Stimulated activated CD8-positive, alpha-beta memory T cell treated with anti-CD3 and anti-CD28 coated beads, Interleukin-7, amount 100 ng/mL, for 1 hour (primary cell): ENCODE measurements around the gene DTNB.
A peak's percentile ranks its signal among the peaks of the same experiment; 100 is the strongest.

Experiments used
- DNase-seq, 2 donors: peaks; one replicate each; pipeline ENCODE4 v3.0.0-alpha.2; 2020; ENCODE audit warnings: low read depth in 2 of 2

Gene DTNB

DNA sequence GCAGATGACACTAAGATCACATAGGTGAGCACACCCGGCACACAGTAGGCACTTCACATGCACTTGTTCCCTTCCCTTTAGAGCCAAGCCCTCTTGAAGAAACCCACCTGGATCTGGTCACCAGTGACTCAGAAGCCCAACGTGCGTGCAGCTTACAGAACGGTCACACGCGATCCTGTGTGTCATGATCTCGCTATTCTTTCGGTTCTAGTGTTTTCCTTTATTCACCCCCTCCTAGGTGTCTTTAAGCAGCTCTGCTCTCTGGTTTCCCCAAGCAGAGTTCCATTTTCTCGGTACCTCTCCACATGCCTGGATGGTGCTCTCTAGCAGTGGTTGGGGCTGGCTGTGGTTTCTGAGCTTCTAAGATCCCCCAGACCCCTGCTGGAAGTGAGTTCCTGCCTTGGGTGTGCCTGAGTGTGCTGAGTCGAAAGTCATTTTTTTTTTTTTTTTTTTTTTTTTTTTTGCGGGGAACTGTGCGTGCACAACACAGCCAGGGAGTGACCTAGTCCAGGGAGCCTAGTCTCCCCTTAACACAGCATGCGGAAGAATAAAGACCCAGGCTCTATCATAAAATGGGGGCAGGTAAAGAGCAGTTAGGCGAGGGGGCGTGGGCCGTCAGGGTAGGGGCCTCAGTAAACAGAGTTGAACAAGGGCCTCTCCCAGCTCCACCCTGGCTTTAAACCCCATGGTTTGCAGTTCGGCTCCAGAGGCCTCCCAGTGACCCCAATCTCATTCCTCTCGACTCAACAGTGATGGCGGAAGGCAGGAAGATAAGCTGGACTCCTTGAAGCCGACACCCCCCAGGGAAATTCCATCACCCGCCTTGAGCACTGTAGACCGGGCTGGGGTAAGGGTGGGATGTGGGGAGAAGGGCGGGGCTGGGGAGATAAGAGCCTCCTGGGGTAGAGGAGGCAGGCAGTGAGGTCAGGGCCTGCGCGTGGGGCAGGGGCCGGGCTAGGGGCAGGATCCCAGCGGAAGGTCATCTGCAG is 301.8 kb downstream of the DTNB start:
- no peak for DNase-seq

GRCh38 chr2:25369876-25370275 is 303.5 kb downstream of the DTNB start:
- no peak for DNase-seq

DNA sequence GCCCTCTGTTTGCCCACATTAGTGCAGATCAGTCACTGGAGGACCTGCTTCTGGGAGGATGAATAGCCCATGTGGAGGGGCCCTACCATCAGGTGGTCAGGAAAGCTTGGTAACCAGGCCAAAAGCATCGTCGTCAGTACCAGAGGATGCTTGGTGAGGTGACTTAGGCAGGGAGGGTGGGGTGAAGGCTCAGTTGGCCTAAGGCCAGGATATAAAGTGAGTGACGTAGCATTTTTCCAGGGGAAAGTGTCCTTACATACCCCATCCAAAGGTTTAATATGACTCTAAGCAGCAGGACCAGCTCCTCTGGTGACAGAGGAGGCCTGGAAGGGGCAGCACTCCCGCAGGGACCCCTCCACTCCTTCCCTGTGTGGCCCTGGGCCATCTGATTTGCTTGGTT is 303.9 kb downstream of the DTNB start:
- no peak for DNase-seq

- DNase-seq: no peak
Measured at GRCh38 chr2:25368660-25369059, 304.7 kb downstream of the DTNB start.

- DNase-seq: no peak
Measured at GRCh38 chr2:25367296-25367695, 306.1 kb downstream of the DTNB start.

GRCh38 chr2:25366629-25367028 is 306.7 kb downstream of the DTNB start:
- DNase-seq: no peak

DNA sequence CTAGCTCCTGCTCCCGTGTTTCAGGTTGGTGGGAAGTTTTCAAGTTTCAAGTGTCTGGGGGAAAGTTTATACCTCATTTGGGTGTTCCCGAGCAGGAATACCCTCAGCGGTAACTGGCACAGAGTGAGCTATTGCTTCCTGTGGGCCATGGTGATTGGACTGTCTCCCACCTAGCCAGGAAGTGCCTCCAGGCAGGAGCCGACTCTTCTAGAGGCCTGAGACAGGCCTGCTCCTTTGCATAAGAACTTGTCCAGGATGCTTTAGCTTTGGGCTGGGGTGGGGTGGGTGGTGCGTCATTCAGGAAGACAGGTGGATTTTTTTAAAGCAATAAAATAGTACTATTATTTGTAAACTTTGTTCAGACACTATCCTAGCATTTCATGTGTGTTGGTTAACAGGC is 308.1 kb downstream of the DTNB start:
- DNase-seq: no peak

DNA sequence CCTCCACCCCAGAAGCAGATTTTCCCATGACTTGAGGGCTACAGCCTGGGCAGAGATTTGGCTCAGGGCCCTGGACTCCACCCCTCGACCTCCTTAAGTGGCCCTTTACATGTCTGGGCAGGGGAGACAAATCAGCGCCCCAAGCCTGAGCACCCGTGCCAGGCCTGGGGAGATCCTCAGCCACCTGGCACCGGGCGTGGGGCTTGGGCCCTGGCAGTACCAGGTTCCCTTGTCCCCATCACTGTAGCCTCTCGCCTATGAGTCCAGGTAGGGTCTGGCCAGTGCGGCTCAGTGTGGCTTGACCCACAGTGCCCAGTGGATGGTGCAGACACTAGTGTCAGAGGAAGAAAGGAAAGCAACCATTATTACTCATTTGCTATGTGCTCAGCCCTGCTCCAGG is 309.6 kb downstream of the DTNB start:
- DNase-seq: no peak

GRCh38 chr2:25362434-25363145 is 310.8 kb downstream of the DTNB start:
- DNase-seq: peak in 1 of 2 donors; percentile 35

- DNase-seq: peak; percentile 91 to 93
Measured at GRCh38 chr2:25362049-25362433, 311.3 kb downstream of the DTNB start.

- no peak for DNase-seq
Measured at GRCh38 chr2:25361261-25362048, 311.9 kb downstream of the DTNB start.

DNA sequence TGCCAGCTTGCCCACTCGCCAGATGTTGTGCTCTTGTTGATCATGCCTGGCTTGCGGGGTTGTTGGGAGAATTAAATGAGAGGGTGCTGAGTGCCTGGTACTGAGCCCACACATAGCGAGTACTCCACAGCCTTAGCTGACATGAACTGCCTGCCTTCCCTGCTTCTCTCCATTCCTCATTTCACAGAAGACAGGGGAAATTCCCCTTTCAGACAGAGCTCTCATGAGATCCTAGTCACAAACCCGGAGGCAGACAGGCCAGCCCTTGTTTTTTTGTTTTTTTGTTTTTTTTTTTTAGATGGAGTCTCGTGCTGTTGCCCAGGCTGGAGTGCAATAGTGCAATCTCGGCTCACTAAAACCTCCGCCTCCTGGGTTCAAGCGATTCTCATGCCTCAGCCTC is 314.5 kb downstream of the DTNB start:
- no peak for DNase-seq

DNA sequence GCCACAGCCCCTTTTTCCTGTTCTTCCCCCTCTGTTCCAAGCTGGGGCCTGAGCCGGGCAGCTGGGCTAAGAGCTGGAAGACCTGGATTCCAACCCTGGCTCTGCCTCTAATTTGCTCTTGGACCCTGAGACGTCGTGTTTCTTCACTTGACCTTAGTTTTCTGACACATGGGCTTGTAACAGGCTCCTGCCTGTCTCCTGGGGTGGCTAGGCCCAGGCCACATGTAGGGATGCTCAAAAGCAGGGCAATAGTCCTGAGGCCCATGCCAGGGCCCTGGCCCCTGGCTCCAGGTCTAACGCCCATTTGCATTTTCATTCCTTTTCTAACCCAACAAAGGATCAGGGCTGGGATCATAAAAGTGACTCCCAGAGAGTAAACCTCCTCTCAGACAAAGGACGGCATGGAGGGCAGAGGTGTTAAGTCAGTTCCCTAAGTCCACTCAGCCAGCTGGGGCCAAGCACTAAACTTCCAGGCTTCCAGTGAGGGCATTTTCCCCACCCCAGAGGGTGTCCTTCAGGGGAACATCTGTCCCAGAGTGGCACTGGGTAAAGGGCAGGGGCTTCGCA is 315.0 kb downstream of the DTNB start:
- DNase-seq: no peak

DNA sequence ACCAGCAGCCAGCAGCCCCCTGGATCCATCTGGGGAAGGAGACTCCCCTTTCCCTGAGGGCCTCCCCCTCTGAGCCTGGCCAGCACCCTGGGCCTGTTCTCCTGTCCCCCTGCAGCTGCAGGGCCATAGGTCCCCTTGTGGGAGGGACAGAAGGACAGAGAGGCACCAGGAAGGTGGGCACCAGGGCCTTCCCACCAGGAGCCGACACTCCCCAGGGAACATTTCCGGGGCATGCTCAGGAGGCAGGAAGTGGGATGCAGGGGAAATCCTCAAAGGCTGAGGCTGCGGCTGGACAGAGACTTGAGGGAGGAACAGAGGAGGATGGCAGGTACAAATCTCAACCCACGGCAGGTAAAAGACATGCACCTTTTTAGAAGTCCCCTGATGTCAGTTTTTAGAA is 317.3 kb downstream of the DTNB start:
- no peak for DNase-seq

DNA sequence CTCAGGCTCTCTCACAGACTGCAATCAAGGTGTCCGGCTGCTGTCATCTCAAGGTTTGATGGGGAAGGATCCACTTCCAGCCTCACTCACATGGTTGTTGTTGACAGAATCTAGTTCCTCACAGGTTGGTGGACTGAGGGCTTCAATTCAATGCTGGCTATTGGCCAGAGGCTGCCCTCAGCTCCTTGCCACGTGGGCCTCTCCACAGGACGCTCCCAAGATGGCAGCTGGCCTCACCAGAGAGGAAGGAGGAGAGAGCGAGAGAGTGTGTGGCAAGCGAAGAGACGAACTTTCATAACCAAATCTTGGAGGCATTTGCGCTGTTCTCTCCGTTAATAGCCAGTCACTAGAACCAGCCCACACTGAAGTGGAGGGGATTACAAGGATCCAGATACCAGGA is 318.1 kb downstream of the DTNB start:
- DNase-seq: no peak

- no peak for DNase-seq
Measured at GRCh38 chr2:25354116-25354515, 319.3 kb downstream of the DTNB start.

GRCh38 chr2:25349397-25349796 is 324.0 kb downstream of the DTNB start:
- no peak for DNase-seq

DNA sequence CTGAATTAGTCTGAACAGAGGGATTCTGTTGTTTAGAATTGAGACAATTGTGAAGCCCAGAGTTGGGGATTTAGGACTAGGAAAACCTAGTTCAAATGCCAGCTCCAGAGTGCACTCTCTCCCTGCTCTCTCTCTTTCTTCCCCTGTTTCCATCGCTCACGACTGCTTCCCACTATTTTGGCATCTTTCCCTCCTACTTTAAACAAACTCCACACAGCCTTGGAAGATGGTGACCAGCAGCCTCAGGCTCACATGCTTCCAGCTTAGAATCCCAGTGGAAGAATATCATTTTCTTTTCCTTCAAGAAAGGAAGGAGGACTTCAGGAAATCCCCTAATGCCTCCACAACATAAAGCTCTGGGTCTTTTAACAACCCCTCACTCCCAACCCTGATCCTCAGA is 325.5 kb downstream of the DTNB start:
- no peak for DNase-seq

DNA sequence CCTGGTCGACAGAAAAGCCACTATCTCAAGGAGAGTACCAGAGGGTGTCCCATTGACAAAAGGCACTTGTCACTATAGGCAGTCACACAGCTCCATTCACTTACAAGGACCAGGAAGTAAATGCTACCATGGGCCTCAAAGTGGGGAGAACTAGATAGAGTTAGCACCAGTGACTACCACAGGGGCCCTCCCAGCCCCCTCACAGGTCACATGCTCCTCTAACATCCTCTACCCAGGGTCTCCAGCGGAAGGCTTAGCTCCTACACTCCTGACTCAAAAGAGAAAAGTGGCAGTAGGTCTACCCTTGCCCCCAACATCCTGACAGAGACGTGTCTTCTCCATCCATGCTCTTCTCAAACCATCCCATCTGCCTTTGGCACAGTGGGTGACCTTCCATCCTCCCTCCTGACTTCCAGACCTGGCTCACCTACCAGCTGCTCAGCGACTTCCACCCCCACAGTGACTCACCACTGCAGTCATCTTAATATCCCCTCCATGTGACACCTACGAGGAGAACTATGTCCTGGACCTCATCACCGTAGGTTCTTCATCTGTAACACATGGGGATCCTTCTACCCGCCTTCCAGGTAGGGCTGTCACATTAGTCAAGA is 326.1 kb downstream of the DTNB start:
- DNase-seq: no peak

- no peak for DNase-seq
Measured at GRCh38 chr2:25343187-25343825, 330.1 kb downstream of the DTNB start.
